ENCODE data around the gene PRM1.
"Not testable (repeated sequence)": the region's sequence is repeated elsewhere in the genome, so short reads cannot be mapped to it uniquely, and the experiment has no call there.

GRCh38 chr16:11289696-11290095 is 8.6 kb upstream of the PRM1 start:
- not testable (repeated sequence) for TF ChIP-seq CTCF (IDR thresholded peaks at IDR 0.05; ENCODE audit: low read depth, low read length, poor library complexity, severe bottlenecking); EZH2phosphoT487 (IDR thresholded peaks at IDR 0.05; ENCODE audit: borderline replicate concordance, low read length)

Measured in DOHH2 (cell line).